HG02588 (cell line): ENCODE measurements around the gene RNU5B-1.

Source experiments
- ATAC-seq: cut with Tn5 transposase; IDR thresholded peaks from one replicate; pipeline ENCODE4 v1.9.1; 2021; ENCODE audit warnings: mild to moderate bottlenecking, moderate library complexity; ENCODE audit not compliant: unreplicated experiment

Gene RNU5B-1

DNA sequence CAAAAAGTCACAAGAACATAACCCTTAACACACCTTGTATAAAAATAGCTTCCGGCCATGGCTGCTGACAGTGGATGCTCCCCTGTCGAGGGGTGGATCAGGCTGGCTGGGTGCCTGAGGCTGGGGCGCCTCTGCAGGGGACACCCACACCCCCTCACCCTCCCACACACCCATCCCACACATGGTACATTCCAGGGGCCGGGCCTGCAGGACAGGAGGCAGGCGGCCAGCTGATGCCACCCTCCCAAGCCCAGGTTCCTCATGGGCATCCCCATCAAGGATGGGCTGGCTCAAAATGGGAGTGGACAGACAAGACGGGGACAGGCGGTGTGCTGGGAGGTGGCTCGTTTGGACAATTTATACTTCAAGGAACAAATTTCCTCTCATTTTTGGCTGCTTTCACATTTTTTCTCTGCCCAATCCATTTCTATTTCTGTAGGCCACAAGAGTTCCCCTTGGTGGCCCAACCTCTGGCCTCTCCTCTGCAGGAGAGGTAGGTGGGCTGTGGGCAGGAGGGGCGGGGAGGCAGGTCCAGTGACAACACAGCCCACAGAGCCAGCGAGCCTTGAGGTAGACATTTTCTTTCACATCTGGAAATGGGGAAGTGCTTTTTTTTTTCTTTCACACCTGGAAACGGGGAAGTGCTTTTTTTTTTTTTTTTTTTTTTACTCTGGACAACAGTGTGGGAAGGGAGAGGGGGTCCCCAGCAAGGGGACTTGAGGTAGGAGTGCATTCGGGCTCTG is 23.3 kb downstream of the RNU5B-1 start:
- no peak for ATAC-seq

DNA sequence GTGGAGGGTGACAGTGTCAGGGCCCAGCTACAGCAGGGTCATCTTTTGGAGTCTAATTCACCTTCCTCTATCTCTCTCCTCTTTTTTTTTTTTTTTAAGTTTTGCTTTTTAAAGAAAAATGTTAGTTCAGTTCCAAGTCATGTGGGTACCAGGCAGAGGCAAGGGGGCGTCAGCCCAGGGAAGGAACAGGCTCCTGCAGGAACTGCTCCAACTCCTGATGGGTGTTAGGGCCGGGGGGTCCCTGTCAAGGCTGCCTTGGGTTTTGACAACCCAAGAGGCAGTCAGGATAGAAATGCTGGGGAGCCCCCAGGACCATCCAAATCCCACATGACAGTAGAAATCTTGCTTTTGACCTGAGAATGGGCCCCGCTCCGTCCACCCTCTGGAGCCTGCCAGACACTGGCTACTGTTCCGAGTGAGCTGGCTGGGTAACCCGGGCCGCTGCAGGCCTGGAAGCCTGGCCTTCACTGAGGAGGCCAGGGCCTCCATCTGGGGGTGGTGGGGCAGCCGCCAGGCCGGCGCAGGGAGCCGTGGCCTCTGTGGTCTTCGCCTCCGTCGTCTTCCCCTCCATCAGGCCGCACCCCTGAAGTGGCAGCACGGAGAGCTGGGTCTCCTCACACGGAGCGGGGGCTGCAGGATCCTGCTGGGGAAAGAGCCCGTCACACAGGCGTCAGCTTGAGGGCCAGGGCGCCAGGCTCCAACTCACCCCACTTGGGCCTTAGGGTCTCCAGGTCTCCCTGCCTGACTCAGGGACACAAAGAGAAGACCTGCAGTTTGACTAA is 24.2 kb downstream of the RNU5B-1 start:
- no peak for ATAC-seq

DNA sequence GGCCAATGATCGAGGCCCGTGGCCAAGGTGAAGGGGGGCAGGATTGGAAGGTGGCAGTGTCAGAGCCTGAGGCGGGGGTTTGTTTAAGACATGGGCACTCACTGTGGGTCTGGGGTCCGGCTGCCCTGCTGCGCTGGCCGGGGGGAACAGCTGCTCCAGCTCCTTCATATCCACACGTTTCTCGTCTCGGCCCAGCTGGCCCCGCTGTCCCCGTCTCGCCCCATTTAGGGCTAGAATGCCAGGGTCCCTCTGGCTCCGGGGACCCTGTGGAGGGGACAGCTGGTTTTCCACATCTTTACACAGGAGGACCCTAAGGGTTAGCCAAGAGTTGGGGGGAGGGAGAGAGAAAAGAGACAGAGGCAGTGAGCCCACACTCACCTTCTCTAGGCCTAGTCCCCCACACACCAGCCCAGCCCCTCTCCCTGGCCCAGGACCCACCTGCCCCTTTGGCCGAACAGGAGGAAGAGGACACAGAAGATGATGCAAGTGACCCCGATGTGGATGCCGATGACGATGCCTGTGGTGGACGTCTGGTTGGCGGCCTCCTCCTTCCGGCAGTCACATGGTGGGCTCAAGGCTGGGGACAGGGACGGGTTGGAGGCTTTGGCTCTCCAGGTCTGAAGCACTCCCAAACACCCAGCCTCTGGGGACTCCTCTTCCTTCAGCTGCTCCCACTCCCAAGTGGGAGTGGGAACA is 25.0 kb downstream of the RNU5B-1 start:
- no peak for ATAC-seq

DNA sequence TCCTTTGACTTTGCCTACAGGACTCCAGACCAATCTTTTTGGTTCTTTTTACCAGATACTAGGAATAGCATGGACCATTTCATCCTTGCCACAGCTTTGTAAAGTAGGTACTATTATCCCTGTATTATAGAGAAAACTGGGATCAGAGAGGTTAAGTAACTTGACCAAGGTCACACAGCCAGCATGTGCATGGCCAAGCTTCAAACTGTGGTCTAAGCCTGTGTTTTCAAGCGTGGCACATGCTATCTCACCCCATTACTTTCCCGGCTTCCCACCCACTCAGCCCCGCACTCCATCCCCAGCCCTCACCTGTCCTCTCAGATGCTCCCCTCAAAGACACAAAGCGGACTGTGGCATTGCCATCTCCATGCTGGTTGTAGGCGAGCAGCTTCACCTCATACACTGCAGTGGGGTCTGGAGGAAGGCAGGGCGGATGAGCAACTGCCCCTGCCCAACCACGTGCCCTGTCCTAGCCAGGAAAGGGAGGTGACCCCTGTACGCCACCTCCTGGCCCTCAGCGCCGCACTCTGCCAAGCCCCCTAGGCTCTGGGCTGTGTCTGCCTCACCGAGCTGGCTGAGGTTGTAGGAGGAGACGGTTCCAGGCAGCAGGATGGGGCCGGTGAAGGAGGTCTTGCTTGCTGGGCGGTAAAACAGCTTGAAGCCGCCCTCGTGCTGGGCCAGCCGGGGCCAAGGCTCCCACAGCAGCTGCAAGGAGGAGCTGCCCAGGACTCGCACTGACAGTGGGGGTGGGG is 25.7 kb downstream of the RNU5B-1 start:
- no peak for ATAC-seq

DNA sequence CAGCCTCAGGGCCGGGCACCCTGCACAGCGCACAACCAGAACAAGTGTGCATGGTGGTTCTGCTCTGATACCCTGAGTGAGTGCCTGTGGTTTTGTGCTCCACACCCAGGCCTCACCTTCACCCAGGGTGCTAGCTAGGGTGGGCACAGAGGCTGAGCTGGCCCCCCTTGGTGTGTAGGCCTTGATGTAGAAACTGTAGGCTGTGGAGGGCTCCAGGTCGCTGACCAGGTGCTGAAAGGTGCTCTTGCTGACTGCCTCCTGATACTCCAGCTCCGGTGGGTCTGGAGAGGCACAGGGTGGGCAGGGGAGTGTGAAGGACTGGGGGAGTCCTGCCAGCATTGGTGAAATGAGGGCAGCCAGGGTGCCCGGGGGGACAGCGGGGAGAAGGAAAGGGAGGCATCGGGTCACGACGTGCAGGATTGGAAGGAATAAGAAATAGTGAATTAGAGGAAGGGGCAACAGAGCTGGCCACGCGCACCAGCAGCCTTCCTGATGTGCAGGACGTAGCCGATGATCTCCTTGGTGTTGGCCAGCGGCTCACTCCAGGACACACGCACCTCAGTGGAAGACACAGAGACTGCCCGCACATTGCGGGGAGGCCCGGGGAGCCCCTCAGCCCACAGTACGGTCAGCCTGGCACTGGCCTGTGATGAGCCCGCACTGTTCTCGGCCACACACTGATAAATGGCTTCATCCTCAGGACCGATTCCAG is 26.6 kb downstream of the RNU5B-1 start:
- ATAC-seq, result no peak

DNA sequence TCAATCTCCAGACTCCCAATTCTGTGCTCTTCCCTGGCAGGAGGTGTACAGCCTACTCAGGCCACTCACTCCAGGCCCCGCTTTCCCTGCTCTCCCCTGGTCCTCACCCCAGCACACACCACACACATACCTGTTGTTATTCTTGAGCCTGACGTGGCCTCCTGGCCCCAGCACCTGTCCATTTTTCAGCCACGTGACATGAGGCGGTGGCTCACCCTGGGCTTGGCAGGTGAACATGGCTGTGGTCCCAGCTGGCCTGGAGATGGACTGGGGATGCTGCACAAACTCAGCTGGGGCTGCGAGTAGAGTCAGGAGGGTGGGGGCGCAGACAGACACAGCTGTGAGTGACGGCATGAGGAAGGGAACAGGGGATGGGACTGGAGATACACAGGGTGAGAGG is 27.3 kb downstream of the RNU5B-1 start:
- ATAC-seq, result no peak

DNA sequence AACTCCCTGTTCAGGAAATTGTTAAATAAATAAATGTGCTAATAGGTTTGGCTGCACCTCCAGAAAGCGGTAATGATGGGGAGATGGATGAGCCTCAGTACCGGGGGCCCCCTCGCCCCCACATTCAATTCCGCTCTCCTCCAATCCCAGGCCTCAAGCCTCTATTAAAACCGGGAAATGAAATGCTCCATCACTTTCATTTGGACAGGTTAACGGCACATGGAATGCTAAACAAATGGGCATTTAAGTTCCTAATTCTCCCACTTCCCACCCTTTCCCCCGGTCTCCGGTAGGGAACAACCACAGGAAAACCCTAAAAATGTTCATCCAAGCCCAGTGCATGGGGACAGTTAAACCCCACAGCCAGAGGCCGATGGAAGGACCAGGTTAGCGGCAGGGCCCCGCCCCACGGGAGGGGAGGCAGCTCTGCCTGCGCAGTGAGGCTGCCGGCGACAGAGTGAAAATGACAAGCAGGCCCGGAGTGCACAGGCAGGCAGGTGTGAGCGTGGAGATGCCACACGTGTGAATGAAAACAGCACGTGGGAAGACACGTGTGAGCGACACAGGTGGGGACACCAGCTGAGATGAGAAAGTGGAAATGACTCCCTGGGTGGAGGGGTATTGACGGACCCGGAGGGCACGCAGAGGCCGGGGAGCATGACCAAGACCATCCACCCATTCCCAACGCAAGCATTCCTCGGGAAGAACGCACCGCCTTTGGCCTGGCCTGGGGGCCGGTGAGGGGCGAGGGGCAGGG is 28.1 kb downstream of the RNU5B-1 start:
- ATAC-seq, result no peak

DNA sequence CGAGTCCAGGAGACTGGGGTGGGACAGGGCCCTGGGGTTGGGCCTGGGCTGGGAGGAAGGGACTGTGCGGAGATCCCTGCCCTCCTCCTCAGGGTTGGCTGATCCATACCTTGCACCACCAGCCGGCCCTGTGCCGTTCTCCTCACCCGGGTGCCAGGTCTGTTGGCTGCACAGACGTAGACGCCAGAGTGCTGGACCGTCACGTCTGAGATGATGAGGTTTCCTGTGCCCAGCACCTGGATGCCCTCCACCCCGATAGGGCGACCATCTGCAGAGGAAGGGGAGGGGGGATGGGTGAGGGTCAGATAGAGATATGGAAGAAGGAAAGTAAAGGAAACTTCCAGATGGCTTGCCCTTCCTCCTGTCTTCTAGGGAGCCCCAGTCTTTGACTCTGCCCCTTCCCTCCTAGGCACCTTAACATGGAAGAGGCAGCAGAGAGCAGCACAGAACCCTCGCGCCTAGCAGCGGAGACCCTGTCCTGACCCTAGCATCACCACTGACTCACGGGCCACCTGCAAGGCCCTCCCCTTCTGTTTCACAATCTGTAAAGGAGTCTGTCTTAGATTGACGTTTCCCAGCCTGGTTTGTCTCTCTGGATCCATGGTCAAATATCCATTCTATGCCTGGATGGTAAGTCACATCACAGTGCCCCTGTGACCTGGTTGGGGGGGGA is 28.8 kb downstream of the RNU5B-1 start:
- no peak for ATAC-seq

DNA sequence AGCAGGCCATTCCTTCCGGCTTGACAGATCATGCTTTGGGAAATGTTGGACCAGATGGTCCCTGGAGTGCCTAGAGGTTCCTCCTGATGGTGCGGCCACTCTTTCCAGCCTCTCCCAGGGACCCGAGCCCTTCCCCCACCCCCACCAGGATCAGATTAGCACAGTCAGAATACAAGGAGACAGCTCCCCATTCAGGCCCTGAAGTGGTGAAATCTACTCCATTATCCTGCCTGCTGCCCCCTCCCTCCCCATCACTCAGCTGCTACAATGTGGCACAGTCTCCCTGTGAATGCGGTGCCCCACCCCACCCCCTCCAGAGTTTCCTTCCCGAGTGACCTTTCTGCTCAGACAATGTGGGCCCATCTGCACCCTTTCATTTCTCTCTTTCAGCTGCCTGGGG is 29.4 kb downstream of the RNU5B-1 start:
- no peak for ATAC-seq

DNA sequence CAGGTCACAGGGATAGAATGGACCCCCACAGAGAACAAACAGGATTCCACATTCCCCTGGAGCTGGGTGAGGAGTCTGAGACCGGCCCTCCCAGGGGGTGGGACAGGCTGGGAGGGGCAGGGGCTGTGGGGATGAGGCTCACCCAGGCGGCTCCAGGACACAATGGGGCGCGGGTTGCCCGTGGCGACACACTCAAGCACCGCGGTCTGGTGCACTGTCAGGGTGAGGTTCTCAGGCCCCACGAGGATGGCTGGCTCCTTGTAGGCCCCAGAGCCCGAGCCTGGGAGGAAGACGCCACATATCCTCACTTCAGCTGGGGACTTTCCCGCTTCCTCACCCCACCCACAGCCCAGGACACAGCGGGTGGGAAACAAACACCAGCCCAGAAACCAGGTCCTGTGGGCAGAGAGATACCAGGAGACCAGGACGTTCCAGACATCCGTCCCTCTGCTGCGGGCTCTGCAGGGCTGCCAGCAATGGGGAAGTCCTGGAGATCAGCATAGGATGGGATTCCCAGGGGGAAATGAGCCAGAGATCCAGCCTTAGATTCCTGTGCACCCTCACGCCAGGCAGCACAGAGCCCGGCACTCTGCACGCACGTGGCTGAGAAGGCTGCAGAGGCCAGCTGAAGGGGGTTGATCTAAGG is 30.2 kb downstream of the RNU5B-1 start:
- ATAC-seq, result no peak

DNA sequence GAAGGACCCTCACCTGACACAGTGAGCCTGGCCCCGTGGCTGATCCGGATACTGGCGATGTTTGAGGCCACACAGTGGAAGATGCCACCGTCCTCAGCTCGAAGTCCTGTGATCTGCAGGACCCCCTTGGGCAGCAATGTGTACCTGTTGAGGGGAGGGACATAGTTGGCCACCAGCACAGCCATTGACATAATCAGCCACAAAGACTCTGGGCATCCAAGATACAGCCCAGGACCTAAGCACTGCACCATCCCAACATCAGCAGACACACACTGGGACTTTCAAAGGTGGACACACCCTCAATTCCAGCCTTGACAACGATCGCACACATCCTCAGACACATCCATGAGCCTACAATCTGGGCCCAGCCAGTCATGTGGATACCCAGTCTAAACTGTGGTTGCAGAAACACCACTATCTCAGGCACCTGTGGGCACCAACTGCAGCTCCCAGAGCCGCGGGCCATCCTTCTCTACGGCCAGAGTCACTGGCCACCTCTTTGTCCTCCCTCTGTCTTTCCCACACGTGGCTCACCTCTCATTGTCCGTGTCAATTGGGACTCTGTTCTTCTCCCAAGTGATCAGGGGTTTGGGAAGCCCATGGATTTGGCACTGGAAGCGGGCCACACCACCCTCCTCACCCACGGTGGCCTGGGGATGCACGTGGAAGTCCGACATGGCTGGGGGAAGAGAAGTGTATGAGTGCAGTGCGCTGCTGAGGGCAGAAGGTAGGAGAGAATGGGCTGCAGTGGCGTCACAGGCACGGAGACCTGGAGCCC is 31.0 kb downstream of the RNU5B-1 start:
- ATAC-seq, result no peak

DNA sequence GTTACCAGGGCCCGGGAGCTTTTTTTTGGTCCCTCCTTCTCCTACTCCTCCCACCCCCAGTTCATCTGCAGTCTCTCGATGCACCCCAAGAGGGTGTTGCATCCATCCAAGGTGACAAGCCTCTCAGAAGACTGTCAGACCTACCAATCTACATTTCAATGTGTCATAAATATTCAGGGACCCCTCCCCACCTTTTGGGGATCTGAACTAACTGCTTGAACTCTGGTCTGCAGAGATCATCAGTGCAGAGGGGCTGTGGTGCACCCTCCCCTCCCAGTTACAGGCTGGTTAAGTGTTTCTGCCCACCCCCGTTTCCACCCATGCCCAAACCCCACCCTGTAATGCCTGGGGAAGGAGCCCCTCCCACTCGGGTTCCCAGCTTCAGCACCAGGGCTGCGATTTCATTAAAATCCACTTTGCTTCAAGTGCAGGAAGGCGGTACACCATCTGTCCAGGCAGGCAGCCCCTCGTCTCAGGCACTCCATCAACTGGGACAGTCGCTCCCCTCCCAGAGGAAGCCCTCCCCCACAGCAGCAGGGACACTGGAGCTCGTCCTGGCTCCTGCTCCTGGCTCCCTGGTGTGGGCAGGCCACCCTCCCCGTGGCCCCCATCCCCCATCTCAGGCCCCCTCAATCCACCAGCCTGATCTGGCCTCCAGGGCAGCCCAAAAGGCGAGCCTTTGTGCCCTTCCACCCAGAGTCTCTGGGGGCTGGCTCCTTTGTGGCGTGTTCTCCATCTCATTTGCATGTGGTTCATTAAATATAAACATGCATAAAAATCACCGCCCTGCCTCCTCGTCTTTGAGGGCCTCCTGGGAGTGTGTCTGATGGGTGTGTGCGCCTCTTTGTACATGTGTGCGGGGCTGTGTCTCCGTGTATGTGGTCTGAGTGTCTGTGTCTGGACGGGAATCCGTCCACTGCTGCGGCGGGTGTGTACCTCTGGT is 32.3 kb downstream of the RNU5B-1 start:
- no peak for ATAC-seq

DNA sequence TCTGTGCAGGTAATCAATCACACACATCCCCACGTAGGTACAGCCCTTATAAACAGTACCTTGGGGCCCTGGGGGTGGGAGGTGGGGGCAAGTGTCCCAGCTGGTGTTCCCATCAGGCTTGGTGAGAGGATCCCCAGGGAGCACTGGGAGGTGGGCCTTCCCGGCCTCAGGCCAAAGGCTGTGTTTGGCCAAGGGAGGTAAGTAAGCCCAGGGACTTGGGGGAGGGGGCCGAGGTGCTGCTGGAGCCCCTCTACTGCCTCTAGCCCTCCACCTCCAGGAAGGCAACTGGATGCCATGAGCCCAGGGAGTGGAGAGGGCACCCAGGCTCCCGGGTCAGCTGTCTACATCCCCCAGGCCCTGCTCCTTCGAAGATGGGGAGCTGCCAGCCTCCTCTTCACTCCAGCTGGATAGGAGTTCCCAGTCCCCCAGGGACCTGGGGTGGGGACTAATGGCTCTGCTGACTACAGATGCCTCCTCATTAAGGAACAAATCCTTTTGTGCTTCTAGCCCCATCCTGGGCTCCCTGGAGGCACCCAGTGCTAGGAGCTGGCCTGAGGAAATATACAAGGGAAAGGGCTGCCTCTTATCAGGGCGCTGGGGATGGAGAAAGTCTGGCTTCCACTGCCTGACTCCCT is 33.1 kb downstream of the RNU5B-1 start:
- ATAC-seq, result no peak

DNA sequence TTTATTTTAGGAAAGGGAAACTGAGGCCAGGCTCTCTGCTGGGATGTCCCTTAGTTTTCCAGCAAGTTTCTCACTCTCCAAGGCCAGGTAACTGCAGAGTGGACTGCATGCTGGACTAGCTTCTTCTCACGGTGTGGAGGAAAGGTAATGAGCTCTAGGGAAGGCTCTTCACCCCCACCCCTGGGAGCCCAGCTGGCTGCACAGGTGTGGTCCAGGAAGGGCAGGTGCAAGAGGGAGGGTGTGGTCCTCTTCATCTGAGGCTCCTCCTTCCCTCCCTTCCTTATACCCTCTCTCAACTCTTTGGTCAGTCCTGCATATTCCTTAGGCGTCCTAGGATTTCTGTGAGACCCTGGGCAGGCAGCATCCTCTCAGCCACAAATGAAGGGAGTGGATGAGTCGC is 33.9 kb downstream of the RNU5B-1 start:
- no peak for ATAC-seq

DNA sequence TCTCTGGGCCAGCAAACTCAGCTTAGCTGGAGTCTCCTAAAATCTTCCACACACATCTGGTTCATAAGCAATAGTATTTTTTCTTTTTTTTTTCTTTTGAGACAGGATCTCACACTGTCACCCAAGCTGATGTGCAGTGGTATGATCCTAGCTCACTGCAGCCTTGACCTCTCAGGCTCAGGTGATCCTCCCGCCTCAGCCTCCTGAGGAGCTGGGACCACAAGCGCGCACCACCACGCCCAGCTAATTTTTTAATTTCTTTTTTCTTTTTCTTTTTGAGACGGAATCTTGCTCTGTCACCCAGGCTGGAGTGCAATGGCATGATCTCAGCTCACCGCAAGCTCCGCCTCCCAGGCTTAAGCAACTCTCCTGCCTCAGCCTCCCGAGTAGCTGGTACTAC is 34.3 kb downstream of the RNU5B-1 start:
- ATAC-seq, result no peak

DNA sequence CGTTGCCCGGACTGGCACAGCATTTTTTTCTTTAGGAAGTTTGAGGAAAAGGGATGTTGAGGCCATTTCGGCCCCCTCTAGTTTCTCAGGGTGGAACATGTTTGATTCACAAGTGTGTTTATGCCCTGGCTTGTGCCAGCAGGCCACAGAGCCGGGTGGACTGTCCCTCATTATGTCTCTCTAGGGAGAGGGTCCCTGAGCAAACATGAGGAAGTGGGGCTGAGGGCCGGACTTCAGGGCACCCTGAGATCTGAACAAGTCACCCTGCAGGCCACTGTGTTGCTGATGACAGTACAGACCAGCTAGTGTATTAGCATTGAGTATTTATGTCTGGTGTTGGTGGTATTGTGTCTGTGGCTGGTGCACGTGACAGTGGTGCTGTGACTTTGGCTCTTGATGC is 34.9 kb downstream of the RNU5B-1 start:
- no peak for ATAC-seq
